Choroid plexus epithelial cell (primary cell): ENCODE measurements around the gene DHX34.
"Not testable (repeated sequence)": the region's sequence is repeated elsewhere in the genome, so short reads cannot be mapped to it uniquely, and the experiment has no call there.

Experiments used
- DNase-seq: peaks from one replicate; pipeline ENCODE4 v3.0.0-alpha.2; 2010; ENCODE audit warnings: low read depth
- H3K4me3 ChIP-seq: 2 replicates; pipeline ENCODE4 v1.5.1; 2011; ENCODE audit warnings: low read depth, mild to moderate bottlenecking, control low read depth, low read length, moderate library complexity
- TF ChIP-seq, protein P1 (sequence below): conservative IDR thresholded peaks from 2 replicates; pipeline ENCODE4 v1.5.1; 2011; ENCODE audit warnings: low read depth, mild to moderate bottlenecking, control low read depth, inconsistent platforms, low read length, moderate library complexity

DHX34 gene

DNA sequence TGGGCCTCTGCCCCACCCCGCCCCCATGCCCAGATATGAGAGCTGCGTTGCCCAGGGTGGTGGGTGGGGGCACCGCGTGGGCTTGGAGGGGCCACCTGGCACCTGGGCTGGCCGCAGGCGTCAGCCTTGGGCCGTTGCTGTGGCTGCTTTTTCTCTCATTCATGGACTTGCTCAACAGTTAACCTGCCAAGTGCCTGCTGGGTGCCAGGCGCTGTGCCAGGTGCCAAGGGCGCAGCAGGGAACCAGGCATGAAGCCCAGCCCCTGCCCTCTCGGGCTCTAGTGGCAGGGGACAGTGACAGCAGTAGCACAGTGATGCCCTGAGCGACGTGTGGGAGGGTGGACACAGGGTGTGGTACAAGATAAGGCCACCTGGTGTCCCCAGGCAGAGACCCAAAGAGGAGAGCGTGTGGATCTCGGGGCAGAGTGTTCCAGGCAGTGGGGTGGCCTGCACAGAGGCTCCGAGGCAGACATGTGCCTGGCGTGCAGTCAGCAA lies 28.1 kb downstream of the DHX34 start:
- H3K4me3 ChIP-seq, result no peak overlapping the region
- TF ChIP-seq, protein P1, sequence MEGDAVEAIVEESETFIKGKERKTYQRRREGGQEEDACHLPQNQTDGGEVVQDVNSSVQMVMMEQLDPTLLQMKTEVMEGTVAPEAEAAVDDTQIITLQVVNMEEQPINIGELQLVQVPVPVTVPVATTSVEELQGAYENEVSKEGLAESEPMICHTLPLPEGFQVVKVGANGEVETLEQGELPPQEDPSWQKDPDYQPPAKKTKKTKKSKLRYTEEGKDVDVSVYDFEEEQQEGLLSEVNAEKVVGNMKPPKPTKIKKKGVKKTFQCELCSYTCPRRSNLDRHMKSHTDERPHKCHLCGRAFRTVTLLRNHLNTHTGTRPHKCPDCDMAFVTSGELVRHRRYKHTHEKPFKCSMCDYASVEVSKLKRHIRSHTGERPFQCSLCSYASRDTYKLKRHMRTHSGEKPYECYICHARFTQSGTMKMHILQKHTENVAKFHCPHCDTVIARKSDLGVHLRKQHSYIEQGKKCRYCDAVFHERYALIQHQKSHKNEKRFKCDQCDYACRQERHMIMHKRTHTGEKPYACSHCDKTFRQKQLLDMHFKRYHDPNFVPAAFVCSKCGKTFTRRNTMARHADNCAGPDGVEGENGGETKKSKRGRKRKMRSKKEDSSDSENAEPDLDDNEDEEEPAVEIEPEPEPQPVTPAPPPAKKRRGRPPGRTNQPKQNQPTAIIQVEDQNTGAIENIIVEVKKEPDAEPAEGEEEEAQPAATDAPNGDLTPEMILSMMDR, result no peak
- DNase-seq, result no peak

DNA sequence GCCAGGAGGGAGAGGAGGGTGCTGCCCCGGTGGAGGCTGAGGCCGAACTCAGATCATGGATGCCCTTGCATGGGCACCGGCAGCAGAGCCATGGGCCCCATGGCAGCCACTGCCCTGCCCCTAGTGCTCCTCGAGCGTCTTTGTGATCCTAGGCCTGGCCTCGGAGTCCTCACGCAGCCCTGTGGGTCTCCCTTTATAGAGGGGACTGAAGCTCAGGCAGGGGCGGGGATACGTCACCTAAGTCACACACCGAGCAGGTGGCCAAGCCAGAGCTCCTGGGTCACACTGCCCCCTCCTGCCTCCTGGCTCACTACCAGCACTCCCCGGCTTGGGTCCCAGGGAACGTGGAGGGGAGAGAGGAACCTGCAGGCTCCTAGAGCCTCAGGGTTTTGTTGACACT lies 28.7 kb downstream of the DHX34 start:
- DNase-seq, result no peak
- no peak overlapping the region for H3K4me3 ChIP-seq
- TF ChIP-seq, protein P1, result no peak

DNA sequence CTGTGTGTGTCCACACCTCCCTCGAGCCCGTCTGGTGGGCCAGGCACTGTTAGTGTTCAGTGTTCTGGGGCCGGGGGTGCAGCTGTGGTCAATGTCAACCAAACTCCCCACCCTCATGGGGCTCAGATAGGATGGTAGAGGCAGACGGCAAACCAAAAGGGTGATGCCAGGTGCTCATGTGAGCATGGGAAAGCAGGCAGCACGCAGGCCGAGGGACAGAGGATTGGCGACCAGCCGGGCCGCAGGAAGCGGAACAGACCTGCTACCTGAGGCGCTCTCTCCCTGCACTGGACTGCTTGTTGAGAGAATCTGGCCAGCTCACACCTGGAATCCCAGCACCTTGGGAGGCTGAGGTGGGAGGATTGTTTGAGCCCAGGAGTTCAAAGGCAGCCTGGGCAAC lies 29.1 kb downstream of the DHX34 start:
- TF ChIP-seq, protein P1, result no peak
- DNase-seq, result no peak
- H3K4me3 ChIP-seq, result no peak overlapping the region

GRCh38 chr19:47379381-47379938 lies 30.3 kb downstream of the DHX34 start:
- TF ChIP-seq, protein P1, result no peak
- no peak overlapping the region for H3K4me3 ChIP-seq

GRCh38 chr19:47380559-47380958 lies 31.4 kb downstream of the DHX34 start:
- no peak overlapping the region for H3K4me3 ChIP-seq
- DNase-seq, result no peak
- TF ChIP-seq, protein P1, result no peak

More at GRCh38 chr19:47379381-47379938, 30.3 kb downstream of the DHX34 start:
- no peak for DNase-seq

GRCh38 chr19:47381121-47381520 lies 32.0 kb downstream of the DHX34 start:
- DNase-seq, result no peak
- H3K4me3 ChIP-seq, result no peak overlapping the region
- TF ChIP-seq, protein P1, result no peak

- TF ChIP-seq, protein P1, result no peak
- no peak overlapping the region for H3K4me3 ChIP-seq
- DNase-seq, result no peak
Measured at GRCh38 chr19:47381653-47382279, 32.7 kb downstream of the DHX34 start.

DNA sequence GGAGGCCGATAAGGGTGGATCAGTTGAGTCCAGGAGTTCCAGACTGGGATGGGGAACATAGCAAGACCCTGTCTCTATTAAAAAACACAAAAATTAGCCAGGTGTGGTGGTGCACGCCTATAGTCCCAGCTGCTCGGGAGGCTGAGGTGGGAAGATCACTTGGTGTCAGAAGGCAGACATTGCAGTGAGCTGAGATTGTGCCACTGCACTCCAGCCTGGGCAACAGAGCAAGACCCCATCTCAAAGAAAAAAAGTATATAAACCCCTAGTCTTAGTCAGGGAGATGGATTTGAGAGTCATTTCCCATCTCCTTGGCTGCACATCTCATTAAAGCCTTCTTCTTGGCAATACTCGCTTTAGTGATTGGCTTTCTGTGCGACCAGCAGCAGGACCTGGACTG lies 34.8 kb downstream of the DHX34 start:
- not testable (repeated sequence) for H3K4me3 ChIP-seq, DNase-seq

DNA sequence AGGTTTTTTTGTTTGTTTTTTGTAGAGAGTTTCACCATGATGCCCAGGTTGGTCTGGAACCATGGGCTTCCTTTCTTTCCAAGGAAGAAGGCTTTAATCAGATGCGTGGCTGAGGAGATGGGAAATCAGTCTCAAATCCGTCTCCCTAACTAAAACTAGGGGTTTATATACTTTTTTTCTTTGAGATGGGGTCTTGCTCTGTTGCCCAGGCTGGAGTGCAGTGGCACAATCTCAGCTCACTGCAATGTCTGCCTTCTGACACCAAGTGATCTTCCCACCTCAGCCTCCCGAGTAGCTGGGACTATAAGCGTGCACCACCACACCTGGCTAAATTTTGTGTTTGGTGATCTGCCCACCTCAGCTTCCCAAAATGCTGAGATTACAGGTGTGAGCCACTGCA lies 35.4 kb downstream of the DHX34 start:
- not testable (repeated sequence) for H3K4me3 ChIP-seq

DNA sequence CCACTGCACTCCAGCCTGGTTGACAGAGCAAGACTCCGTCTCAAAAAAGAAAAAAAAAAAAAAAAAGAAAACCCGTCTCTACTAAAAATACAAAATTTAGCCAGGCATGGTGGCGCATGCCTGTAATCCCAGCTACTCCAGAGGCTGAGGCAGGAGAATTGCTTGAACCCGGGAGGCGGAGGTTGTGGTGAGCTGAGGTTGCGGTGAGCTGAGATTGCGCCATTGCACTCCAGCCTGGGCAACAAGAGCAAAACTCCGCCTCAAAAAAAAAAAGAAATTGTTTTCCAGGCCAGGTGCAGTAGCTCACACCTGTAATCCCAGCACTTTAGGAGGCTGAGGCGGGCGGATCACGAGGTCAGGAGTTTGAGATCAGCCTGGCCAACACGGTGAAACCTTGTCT lies 37.5 kb downstream of the DHX34 start:
- H3K4me3 ChIP-seq, DNase-seq: not testable (repeated sequence)

More for the DNA sequence above, 35.4 kb downstream of the DHX34 start:
- not testable (repeated sequence) for DNase-seq
